GM12874 (cell line): ENCODE results near the gene ECT2.
A peak's percentile ranks its signal among the peaks of the same experiment; 100 is the strongest.

ENCODE experiments used
- CTCF ChIP-seq: IDR thresholded peaks from 2 replicates; pipeline ENCODE4 v1.5.1; 2011; ENCODE audit warnings: low read depth, mild to moderate bottlenecking, control low read depth, low read length, moderate library complexity; ENCODE audit not compliant: insufficient read depth

ECT2 gene

DNA sequence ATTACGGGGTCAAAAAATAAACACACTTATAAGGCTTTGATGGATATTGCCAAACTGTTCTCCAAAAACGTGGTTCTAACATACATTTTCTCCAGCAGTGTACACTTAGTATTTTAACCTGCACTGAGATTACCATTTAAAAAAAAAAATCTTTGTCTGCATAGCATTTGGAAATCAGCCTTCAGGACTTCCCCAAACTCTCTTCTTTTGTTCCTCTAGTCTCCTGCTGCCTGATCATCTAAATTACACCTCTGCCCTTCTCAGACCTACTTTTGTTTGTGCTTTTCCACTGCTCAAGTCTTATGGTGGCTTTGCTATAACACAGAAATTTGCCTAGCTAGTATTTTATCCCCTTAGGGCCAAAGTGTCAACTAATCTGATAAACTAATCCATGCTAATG, 43.5 kb upstream of the ECT2 start:
- TF ChIP-seq CTCF, result no peak

- no peak for TF ChIP-seq CTCF
Measured at GRCh38 chr3:172707967-172708366, 42.6 kb upstream of the ECT2 start.

DNA sequence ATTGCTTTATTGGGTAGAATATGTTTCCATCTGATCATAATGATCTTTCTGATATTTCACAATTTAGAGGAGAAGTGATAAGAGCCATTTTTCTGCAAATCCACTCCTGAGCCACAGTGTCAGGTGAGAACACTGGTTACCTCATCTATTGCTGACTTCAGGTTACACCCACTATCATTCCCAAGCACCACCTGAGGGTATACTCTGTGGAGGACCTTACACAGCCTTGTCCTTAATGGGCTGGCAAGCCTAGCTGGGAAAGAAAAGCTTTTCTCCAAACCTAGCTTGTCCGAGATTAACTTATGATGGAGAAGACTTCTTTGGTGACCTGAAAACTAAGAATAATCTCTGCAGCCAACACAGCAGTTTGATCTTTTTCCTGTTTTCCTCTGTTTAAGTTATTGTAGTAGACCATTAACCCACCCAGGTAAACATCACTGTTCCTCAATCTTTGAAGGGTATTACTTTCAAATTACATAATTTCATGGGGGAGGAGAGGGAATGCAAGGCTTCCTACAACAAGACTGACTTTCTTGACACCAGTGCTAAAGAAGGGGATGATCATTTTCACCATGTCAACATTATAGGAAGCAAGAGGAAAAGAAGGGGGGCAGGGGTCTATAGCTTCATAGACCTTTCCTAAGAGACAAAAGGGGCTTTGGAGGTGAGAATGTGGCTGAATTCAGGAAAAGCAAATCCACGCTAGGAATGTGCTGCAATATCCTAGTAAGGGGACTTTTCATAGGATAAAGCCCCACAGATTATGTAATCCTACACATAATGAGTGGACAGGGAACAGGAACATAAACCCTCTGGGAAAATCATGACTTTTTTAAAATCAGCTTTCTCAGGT, 41.4 kb upstream of the ECT2 start:
- TF ChIP-seq CTCF, result no peak

DNA sequence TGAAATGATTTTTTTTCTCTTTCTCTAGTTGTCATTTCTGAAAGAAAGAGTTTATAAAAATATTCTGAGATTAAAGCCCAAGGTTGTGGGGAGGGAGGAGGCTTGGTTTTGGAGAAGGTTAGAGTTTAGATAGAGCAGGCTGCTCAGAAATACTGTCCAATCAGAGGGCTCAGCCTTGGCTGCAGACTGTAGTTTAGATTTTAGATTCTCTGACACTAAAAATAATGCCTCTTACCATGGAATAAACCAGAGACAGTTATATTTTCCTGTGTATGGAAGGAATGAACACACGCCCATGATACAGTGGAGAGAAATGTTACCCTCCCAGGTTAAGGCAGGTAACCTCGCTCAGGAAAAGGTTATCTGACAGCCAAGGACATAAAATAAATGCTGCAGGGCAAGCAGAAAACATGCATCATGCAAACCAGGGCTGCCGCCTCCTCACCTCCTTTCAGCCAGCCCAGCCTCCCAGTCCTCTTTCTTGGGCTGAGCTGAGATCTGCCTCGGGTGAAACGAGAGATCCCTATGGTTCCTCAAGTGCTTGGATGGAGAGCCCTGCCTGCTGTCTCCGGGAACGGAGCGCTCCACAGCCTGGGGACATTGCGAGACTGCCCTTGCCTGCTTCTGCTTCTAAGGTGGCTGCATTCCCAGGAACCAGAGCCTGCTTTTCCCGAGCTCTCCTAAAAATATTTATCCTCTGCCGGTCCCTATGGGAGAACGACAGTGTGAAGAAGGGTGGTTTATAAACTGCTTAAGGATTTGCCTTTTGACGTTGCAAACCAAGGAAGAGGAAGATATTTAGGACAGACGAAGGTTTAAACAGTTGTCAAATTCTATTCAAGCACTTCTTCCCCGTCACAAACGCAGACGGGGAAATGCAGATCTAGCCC, 40.5 kb upstream of the ECT2 start:
- TF ChIP-seq CTCF, result no peak

GRCh38 chr3:172710664-172711453, 39.7 kb upstream of the ECT2 start, which contains the start of gene NCEH1:
TSS of gene NCEH1 (minus strand) at chr3:172711067. CDS start at chr3:172710984, 83 bp downstream.
- peak; percentile 85 for TF ChIP-seq CTCF

GRCh38 chr3:172711454-172711795, 39.1 kb upstream of the ECT2 start:
- 0 out of 2 replicates have a peak, but pooled peaks have one; percentile 8 for TF ChIP-seq CTCF
